ACC112 (cell line): Measurements from ENCODE around the gene CLIP1.
"Not testable (repeated sequence)": the region's sequence is repeated elsewhere in the genome, so short reads cannot be mapped to it uniquely, and the experiment has no call there.

ENCODE experiments used
- H2AFZ ChIP-seq: fragments of 200-600 bp; sonication (generic); one replicate; pipeline ENCODE4 v1.6.0; 2017; ENCODE audit warnings: antibody characterized with exemption, low read length; ENCODE audit not compliant: unreplicated experiment
- H3K27ac ChIP-seq: fragments of 200-600 bp; sonication (generic); 2 replicates; pipeline ENCODE4 v1.5.1; 2014; ENCODE audit warnings: low read depth, mild to moderate bottlenecking, antibody characterized with exemption, low read length, moderate library complexity
- H3K27me3 ChIP-seq: fragments of 200-600 bp; sonication (generic); 2 replicates; pipeline ENCODE4 v1.6.1; 2014; ENCODE audit warnings: mild to moderate bottlenecking, antibody characterized with exemption, low read length, moderate library complexity, mixed read lengths; ENCODE audit not compliant: insufficient read depth
- H3K36me3 ChIP-seq: fragments of 200-600 bp; sonication (generic); 2 replicates; pipeline ENCODE4 v1.6.1; 2016; ENCODE audit warnings: mild to moderate bottlenecking, antibody characterized with exemption, low read length, moderate library complexity, mixed read lengths; ENCODE audit not compliant: insufficient read depth
- H3K4me1 ChIP-seq: fragments of 200-600 bp; sonication (generic); one replicate; pipeline ENCODE4 v1.6.1; 2016; ENCODE audit warnings: low read length, mixed read lengths; ENCODE audit not compliant: insufficient read depth, unreplicated experiment, control insufficient read depth
- H3K4me3 ChIP-seq: fragments of 200-600 bp; sonication (generic); 2 replicates; pipeline ENCODE4 v1.5.1; 2014; ENCODE audit warnings: mild to moderate bottlenecking, low read depth, low read length
- H3K79me2 ChIP-seq: fragments of 200-600 bp; sonication (generic); one replicate; pipeline ENCODE4 v1.6.0; 2016; ENCODE audit warnings: low read length; ENCODE audit not compliant: control insufficient read depth, unreplicated experiment, insufficient read depth

Gene CLIP1

GRCh38 chr12:122371475-122372045 lies 50.9 kb downstream of the CLIP1 start:
- Histone ChIP-seq H3K36me3 (peaks cover 8% of the 10 kb centered on the region; the same call in 1 of the 2 replicates), H3K79me2 (peaks cover 11% of the 10 kb centered on the region), H3K4me1 (peaks cover 30% of the 10 kb centered on the region), H3K27ac (no peak overlapping the region), H3K27me3 (no peaks in the 10 kb centered on the region), H2AFZ (no peak overlapping the region), H3K4me3 (no peak overlapping the region)

GRCh38 chr12:122368361-122369073 lies 54.0 kb downstream of the CLIP1 start:
- H3K4me3 ChIP-seq, result peak overlapping the region; percentile 46
- no peaks in the 10 kb centered on the region for H3K27me3 ChIP-seq
- H3K27ac ChIP-seq, result peak overlapping the region; percentile 90
- peak overlapping the region; percentile 47 for H2AFZ ChIP-seq
- H3K36me3 ChIP-seq, result peaks cover 4% of the 10 kb centered on the region; the same call in 1 of the 2 replicates
- H3K79me2 ChIP-seq, result peaks cover 15% of the 10 kb centered on the region
- H3K4me1 ChIP-seq, result peaks cover 43% of the 10 kb centered on the region

- Histone ChIP-seq H3K4me1 (peaks cover 45% of the 10 kb centered on the region), H3K27ac (peak overlapping the region; percentile 90), H3K79me2 (peaks cover 15% of the 10 kb centered on the region)
- H2AFZ ChIP-seq, H3K27me3 ChIP-seq, H3K36me3 ChIP-seq, H3K4me3 ChIP-seq: not testable (repeated sequence)
Measured at GRCh38 chr12:122367632-122368031, 54.8 kb downstream of the CLIP1 start.

- Histone ChIP-seq H3K79me2 (peaks cover 15% of the 10 kb centered on the region), H3K27me3 (no peaks in the 10 kb centered on the region), H3K36me3 (peaks cover 3% of the 10 kb centered on the region; the same call in 1 of the 2 replicates), H3K4me1 (peaks cover 45% of the 10 kb centered on the region), H2AFZ (no peak overlapping the region), H3K27ac (peak overlapping the region; percentile 90), H3K4me3 (peak overlapping the region; percentile 30; the same call in 1 of the 2 replicates)
Measured at GRCh38 chr12:122366685-122367475, 55.6 kb downstream of the CLIP1 start.

- Histone ChIP-seq H3K79me2 (peaks cover 12% of the 10 kb centered on the region), H3K27ac (peak overlapping the region; percentile 7; the same call in 1 of the 2 replicates), H3K4me1 (peaks cover 45% of the 10 kb centered on the region)
- not testable (repeated sequence) for H2AFZ ChIP-seq, H3K36me3 ChIP-seq, H3K4me3 ChIP-seq, H3K27me3 ChIP-seq
Measured at GRCh38 chr12:122365226-122365625, 57.2 kb downstream of the CLIP1 start.

GRCh38 chr12:122363782-122364181 lies 58.7 kb downstream of the CLIP1 start:
- Histone ChIP-seq H3K27me3 (no peaks in the 10 kb centered on the region), H3K27ac (peak overlapping the region; percentile 45), H3K4me3 (no peak overlapping the region), H3K4me1 (peaks cover 36% of the 10 kb centered on the region), H3K79me2 (peaks cover 9% of the 10 kb centered on the region), H3K36me3 (peaks cover 6% of the 10 kb centered on the region; the same call in 1 of the 2 replicates), H2AFZ (no peak overlapping the region)

GRCh38 chr12:122362755-122363154 lies 59.7 kb downstream of the CLIP1 start:
- Histone ChIP-seq H3K4me1 (peaks cover 28% of the 10 kb centered on the region), H3K27me3 (no peaks in the 10 kb centered on the region), H3K36me3 (peaks cover 6% of the 10 kb centered on the region; the same call in 1 of the 2 replicates), H3K4me3 (no peak overlapping the region), H3K27ac (no peak overlapping the region), H2AFZ (no peak overlapping the region), H3K79me2 (peaks cover 9% of the 10 kb centered on the region)

GRCh38 chr12:122358403-122358802 lies 64.1 kb downstream of the CLIP1 start:
- H3K27ac ChIP-seq, H3K79me2 ChIP-seq, H2AFZ ChIP-seq, H3K27me3 ChIP-seq, H3K4me3 ChIP-seq, H3K4me1 ChIP-seq, H3K36me3 ChIP-seq: not testable (repeated sequence)

GRCh38 chr12:122357536-122357935 lies 64.9 kb downstream of the CLIP1 start:
- H3K27me3 ChIP-seq, H3K79me2 ChIP-seq, H2AFZ ChIP-seq, H3K4me1 ChIP-seq, H3K36me3 ChIP-seq, H3K27ac ChIP-seq, H3K4me3 ChIP-seq: not testable (repeated sequence)

- not testable (repeated sequence) for H3K4me3 ChIP-seq, H3K79me2 ChIP-seq, H3K27ac ChIP-seq, H2AFZ ChIP-seq, H3K27me3 ChIP-seq, H3K36me3 ChIP-seq, H3K4me1 ChIP-seq
Measured at GRCh38 chr12:122356991-122357390, 65.5 kb downstream of the CLIP1 start.
